ENCODE results near the gene SRPRB.

The SRPRB gene

GRCh38 chr3:133805702-133806475 lies at the start of gene SRPRB:
Gene SRPRB, plus strand, starts transcription at chr3:133805815. Its CDS starts 34 bp downstream, at chr3:133805849.
- peak; percentile 98 for DNase-seq

- no peak for DNase-seq
Measured at GRCh38 chr3:133756716-133757694, 48.6 kb upstream of the SRPRB start.

- DNase-seq = no peak
Measured at GRCh38 chr3:133757701-133758567, 47.7 kb upstream of the SRPRB start.

- DNase-seq = no peak
Measured at GRCh38 chr3:133758568-133758928, 47.1 kb upstream of the SRPRB start.

GRCh38 chr3:133758964-133759739 lies 46.5 kb upstream of the SRPRB start:
- DNase-seq = no peak

- no peak for DNase-seq
Measured at GRCh38 chr3:133759740-133760305, 45.8 kb upstream of the SRPRB start.

- no peak for DNase-seq
Measured at GRCh38 chr3:133760916-133761315, 44.7 kb upstream of the SRPRB start.

GRCh38 chr3:133761605-133762484 lies 43.8 kb upstream of the SRPRB start:
- no peak for DNase-seq

- DNase-seq = no peak
Measured at GRCh38 chr3:133762539-133762938, 43.1 kb upstream of the SRPRB start.

GRCh38 chr3:133763797-133764683 lies 41.6 kb upstream of the SRPRB start:
- DNase-seq = no peak

- DNase-seq = no peak
Measured at GRCh38 chr3:133765256-133765655, 40.4 kb upstream of the SRPRB start.

- DNase-seq = no peak
Measured at GRCh38 chr3:133767607-133768006, 38.0 kb upstream of the SRPRB start.

- DNase-seq = no peak
Measured at GRCh38 chr3:133769536-133769935, 36.1 kb upstream of the SRPRB start.

GRCh38 chr3:133773732-133774131 lies 31.9 kb upstream of the SRPRB start:
- DNase-seq = no peak

GRCh38 chr3:133775309-133775708 lies 30.3 kb upstream of the SRPRB start:
- no peak for DNase-seq

- no peak for DNase-seq
Measured at GRCh38 chr3:133775835-133776234, 29.8 kb upstream of the SRPRB start.

GRCh38 chr3:133776794-133777438 lies 28.7 kb upstream of the SRPRB start:
- no peak for DNase-seq

- DNase-seq = no peak
Measured at GRCh38 chr3:133777807-133778568, 27.6 kb upstream of the SRPRB start.
